A549 (cell line): ENCODE results near the gene ZNF827. TPM values are rescaled to one million over a fixed set of nuclear protein-coding genes. Genes with fewer than 3 reads are reported as not detected.

Source experiments
- ATAC-seq, 2 experiments: fragments of 200-7000 bp in 1 of 2; fragments of >200 bp in 1 of 2; cut with Nextera tagmentation in 1 of 2; cut with Tn5 transposase in 1 of 2; 3 replicates each; pipeline versions ENCODE4 v1.8.0 to v1.9.1; 2018 to 2020; ENCODE audit warnings: mild to moderate bottlenecking in 1 of 2, moderate library complexity in 1 of 2
- CTCF ChIA-PET: fragments of 300-600 bp; sonication (Branson Sonifier 250); formaldehyde crosslinking; extraction: SDS; loops from one replicate; lab custom pipeline; 2021; ENCODE audit warnings: antibody characterized with exemption, inconsistent platforms; lab: Yijun Ruan, JAX
- POLR2A ChIA-PET: fragments of 350-600 bp; formaldehyde crosslinking; extraction: SDS; loops from one replicate; lab custom pipeline; 2021; ENCODE audit warnings: antibody characterized with exemption, inconsistent platforms; lab: Yijun Ruan, JAX
- DNase-seq, 2 experiments: peaks; one replicate each; pipeline versions ENCODE4 v3.0.0 to v3.0.0-alpha.2; 2011 to 2016; ENCODE audit warnings: low read depth in 1 of 2, low spot score in 1 of 2
- FAIRE-seq: peaks from 2 replicates; lab custom pipeline; 2011; peaks lifted over from hg19 to GRCh38; lab: Jason Lieb, UNC
- H3K27ac ChIP-seq, 2 experiments: fragments of >200 bp; sonication (Bioruptor Twin); formaldehyde crosslinking; 3 replicates each; pipeline ENCODE4 v1.5.1; 2016 to 2017
- H3K4me1 ChIP-seq: fragments of >200 bp; sonication (Bioruptor Twin); formaldehyde crosslinking; 3 replicates; pipeline ENCODE4 v1.6.1; 2016
- H3K4me2 ChIP-seq: fragments of >200 bp; sonication (Bioruptor Twin); formaldehyde crosslinking; 3 replicates; pipeline ENCODE4 v1.6.1; 2016
- H3K4me3 ChIP-seq: fragments of >200 bp; sonication (Bioruptor Twin); formaldehyde crosslinking; 3 replicates; pipeline ENCODE4 v1.5.1; 2016
- H3K9me3 ChIP-seq: fragments of >200 bp; sonication (Bioruptor Twin); formaldehyde crosslinking; 3 replicates; pipeline ENCODE4 v1.6.1; 2016
- CBX8 ChIP-seq: fragments of 200-600 bp; sonication (generic); IDR thresholded peaks from 2 replicates; pipeline ENCODE4 v1.6.1; 2016
- CEBPB ChIP-seq, 2 experiments: fragments of >200 bp in 1 of 2; sonication (Bioruptor Twin) in 1 of 2; formaldehyde crosslinking in 1 of 2; IDR thresholded peaks; 2 replicates each; pipeline ENCODE4 v1.6.1; 2012 to 2016
- CHD2 ChIP-seq: fragments of 150-350 bp; IDR thresholded peaks from 2 replicates; pipeline ENCODE4 v1.6.1; 2014; ENCODE audit warnings: low read length; ENCODE audit not compliant: partially characterized antibody
- EP300 ChIP-seq, 2 experiments: fragments of >200 bp; sonication (Bioruptor Twin); formaldehyde crosslinking; IDR thresholded peaks; 2 replicates in 1 of 2; 3 replicates in 1 of 2; pipeline ENCODE4 v1.6.1; 2016 to 2017
- ESRRA ChIP-seq: fragments of 150-350 bp; IDR thresholded peaks from 2 replicates; pipeline ENCODE4 v1.6.1; 2014; ENCODE audit warnings: mild to moderate bottlenecking, low read length, borderline replicate concordance
- HOXB5 ChIP-seq: fragments of 250-450 bp; sonication (Bioruptor Pico); IDR thresholded peaks from 2 replicates; pipeline ENCODE4 v1.5.0; 2020; ENCODE audit warnings: mild to moderate bottlenecking, moderate library complexity
- JUN ChIP-seq, 2 experiments: fragments of >200 bp; sonication (Bioruptor Twin); formaldehyde crosslinking; IDR thresholded peaks; 2 replicates in 1 of 2; 3 replicates in 1 of 2; pipeline ENCODE4 v1.6.1; 2016 to 2017
- KDM5A ChIP-seq: fragments of 200-600 bp; sonication (generic); IDR thresholded peaks from 2 replicates; pipeline ENCODE4 v1.6.1; 2016; ENCODE audit warnings: antibody characterized with exemption, mild to moderate bottlenecking
- NFE2L2 ChIP-seq: fragments of 150-350 bp; conservative IDR thresholded peaks from 2 replicates; pipeline ENCODE4 v1.6.1; 2014; ENCODE audit warnings: low read length
- POLR2A ChIP-seq: IDR thresholded peaks from 2 replicates; pipeline ENCODE4 v1.6.1; 2012; ENCODE audit warnings: mild to moderate bottlenecking, low read length
- TFCP2L1 ChIP-seq: fragments of 250-450 bp; sonication (Bioruptor Pico); IDR thresholded peaks from 2 replicates; pipeline ENCODE4 v1.5.0; 2021; ENCODE audit warnings: mild to moderate bottlenecking
- ZNF302 ChIP-seq: fragments of 250-450 bp; sonication (Bioruptor Pico); IDR thresholded peaks from 2 replicates; pipeline ENCODE4 v1.9.0; 2021; ENCODE audit warnings: inconsistent platforms, mild to moderate bottlenecking, moderate library complexity
- WGBS: methylation state at CpG from one replicate; pipeline ENCODE4 v1.1.6; 2017; ENCODE audit errors: missing lambda C conversion rate; 5-methylcytosine and 5-hydroxymethylcytosine counted together
- polyA plus RNA-seq, 4 experiments: library from polyadenylated mRNA; depleted of rRNA in 3 of 4; stranded (reverse); fragments of >200 nt; fragmentation: RNase III in 1 of 4; extraction: RNeasy Plus Mini Kit Qiagen cat#74134 plus additional on column Dnase treatment in 1 of 4; gene quantifications; 2 replicates in 3 of 4; 3 replicates in 1 of 4; pipeline ENCODE4 v1.2.3, GENCODE V29; 2011 to 2017
- TF ChIP-seq, protein P1 (sequence below): IDR thresholded peaks from 2 replicates; pipeline ENCODE4 v1.6.1; 2012
- TF ChIP-seq, protein P2 (sequence below): IDR thresholded peaks from 2 replicates; pipeline ENCODE4 v1.6.1; 2012

ZNF827 gene
- polyA plus RNA-seq, 2 of the 4 experiments (the other 2 are of a cell fraction) = 3.8 to 4.2 TPM

DNA sequence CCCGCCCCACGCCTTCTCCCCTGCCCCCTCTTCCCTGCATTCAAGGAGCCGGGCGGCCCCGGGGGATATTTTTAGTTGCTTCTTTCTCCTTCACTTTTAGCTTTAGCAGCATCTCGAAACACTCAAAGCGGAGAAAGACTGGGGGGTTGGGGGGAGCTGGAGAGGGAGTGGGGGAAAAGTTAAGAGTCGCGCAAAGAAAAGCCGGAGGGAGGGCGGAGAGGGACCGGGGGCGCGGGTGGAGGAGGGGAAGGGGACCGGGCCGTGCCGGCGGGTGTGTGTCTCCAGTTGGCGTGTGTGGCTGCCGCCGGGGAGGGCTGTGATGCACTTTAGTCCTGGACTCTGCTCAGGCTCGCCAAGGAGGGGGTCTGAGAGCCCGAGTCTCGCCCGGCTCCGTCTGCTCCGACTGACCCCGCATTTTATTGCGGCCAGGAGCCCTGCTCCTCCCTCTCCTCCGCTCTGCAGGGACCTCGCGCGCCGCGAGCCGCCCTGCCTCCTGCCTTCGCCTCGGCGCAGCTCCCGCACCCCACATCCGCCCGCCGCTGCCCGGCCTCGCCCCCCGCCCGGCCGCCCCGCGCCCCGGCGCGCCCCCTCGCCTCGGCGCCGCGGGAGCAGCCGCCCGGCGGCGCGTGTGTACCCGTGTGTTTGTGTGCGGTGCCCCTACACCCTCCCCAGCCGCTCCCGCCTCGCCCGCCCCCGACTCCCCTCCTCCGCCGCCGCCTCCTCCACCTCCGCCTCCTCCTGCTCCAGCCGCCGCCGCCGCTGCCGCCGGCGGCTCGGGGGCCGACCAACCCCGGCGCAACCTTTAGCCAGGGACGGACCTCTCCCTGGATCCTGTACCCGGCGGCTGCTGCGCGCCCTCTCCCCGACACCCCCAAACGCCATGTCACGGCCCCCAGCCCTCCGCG lies 1.4 kb downstream of the ZNF827 start:
- FAIRE-seq (no peak), DNase-seq (peak in 1 of 2 experiments; percentile 57), ATAC-seq (peak; percentile 65)
- peak overlapping the region; percentile 95 for H3K4me2 ChIP-seq
- H3K9me3 ChIP-seq = no peaks in the 10 kb centered on the region
- TF ChIP-seq CEBPB (IDR thresholded peaks at IDR 0.05) (no peak), NFE2L2 (no peak), CBX8 (no peak), CHD2 (peak; percentile 38), KDM5A (no peak), POLR2A (peak; percentile 45)
- TF ChIP-seq, protein P1, sequence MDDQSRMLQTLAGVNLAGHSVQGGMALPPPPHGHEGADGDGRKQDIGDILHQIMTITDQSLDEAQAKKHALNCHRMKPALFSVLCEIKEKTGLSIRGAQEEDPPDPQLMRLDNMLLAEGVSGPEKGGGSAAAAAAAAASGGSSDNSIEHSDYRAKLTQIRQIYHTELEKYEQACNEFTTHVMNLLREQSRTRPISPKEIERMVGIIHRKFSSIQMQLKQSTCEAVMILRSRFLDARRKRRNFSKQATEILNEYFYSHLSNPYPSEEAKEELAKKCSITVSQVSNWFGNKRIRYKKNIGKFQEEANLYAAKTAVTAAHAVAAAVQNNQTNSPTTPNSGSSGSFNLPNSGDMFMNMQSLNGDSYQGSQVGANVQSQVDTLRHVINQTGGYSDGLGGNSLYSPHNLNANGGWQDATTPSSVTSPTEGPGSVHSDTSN = 0 out of 2 replicates have a peak, but pooled peaks have one; percentile 31
- CTCF ChIA-PET = no interaction called here
- H3K27ac ChIP-seq = peak overlapping the region; percentile 90 to 94
- peak overlapping the region; percentile 72 for H3K4me3 ChIP-seq
- H3K4me1 ChIP-seq = peaks cover 27% of the 10 kb centered on the region
- under 1% methylated on average over 21 of the region's 95 CpGs for WGBS
- POLR2A ChIA-PET = interaction anchor here (0.6 to 0.7 kb wide), 3 partner anchors 221 to 300 kb away, joined by 3 to 7 read pairs (median 7); no protein-coding TSS in a partner anchor

DNA sequence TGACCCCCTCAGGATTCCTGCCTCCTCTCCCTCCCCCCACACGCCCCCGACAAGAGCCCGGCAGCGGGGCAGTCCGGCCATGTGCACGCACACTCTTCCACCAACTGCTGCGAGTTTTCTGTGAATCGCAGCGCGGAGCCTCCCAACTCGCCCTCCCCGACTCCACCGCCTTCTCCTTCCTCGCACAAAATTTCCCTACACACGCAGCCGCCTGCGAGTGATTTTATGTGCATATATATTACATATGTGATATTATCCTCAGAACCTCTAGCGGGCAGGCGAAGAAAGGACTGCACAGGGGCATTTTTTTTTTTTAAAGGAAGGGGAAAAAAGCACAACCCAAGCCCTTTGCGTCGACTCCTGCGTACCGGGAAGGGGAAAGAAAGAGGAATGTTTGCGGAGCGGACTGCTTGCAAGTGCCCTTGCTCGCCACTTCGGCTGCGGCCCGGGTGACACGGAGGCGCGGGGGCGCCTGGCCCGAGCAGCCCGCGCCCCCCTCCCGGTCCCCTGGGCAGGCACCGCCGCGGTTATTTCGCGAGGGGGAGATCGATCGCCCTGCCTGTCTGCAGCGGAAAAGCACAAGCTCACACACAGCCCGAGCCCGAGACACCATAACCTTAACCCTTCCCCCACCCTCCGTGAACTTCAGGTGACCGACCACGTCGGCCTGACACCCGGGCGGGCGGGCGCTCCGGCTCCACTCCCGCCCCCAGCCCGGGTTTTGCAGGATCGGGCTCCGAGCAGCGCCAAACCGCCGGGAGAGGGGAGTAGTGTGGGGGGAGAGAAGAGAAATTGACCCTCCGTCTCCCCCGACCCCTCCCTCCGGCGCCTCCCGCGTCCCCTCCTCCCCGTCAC lies 2.3 kb downstream of the ZNF827 start:
- H3K27ac ChIP-seq = peak overlapping the region; percentile 90 to 94
- H3K9me3 ChIP-seq = no peaks in the 10 kb centered on the region
- peak; percentile 23; the same call in 1 of the 2 replicates for TF ChIP-seq POLR2A
- TF ChIP-seq TFCP2L1 (CRISPR knock-in tag) = no peak
- TF ChIP-seq JUN (IDR thresholded peaks at IDR 0.05) = peak; percentile 14 to 59; a peak in 2 of 5 replicates
- TF ChIP-seq EP300 (IDR thresholded peaks at IDR 0.05) = 0 out of 5 replicates have a peak, but pooled peaks of 1 of the 2 experiments have one; percentile 9
- TF ChIP-seq, protein P2, sequence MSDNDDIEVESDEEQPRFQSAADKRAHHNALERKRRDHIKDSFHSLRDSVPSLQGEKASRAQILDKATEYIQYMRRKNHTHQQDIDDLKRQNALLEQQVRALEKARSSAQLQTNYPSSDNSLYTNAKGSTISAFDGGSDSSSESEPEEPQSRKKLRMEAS = peak; percentile 77
- TF ChIP-seq ZNF302 (CRISPR knock-in tag) = no peak
- POLR2A ChIA-PET = interaction anchor here (0.6 to 0.7 kb wide), 4 partner anchors 220 to 301 kb away, joined by 3 to 7 read pairs (median 5); no protein-coding TSS in a partner anchor
- WGBS = under 1% methylated on average over 28 of the region's 70 CpGs
- H3K4me1 ChIP-seq = peaks cover 27% of the 10 kb centered on the region
- FAIRE-seq (no peak), DNase-seq (peak in 1 of 2 experiments; percentile 72), ATAC-seq (peak; percentile 69 to 76)
- CTCF ChIA-PET = no interaction called here
- peak overlapping the region; percentile 95 for H3K4me2 ChIP-seq
- peak overlapping the region; percentile 72 for H3K4me3 ChIP-seq

DNA sequence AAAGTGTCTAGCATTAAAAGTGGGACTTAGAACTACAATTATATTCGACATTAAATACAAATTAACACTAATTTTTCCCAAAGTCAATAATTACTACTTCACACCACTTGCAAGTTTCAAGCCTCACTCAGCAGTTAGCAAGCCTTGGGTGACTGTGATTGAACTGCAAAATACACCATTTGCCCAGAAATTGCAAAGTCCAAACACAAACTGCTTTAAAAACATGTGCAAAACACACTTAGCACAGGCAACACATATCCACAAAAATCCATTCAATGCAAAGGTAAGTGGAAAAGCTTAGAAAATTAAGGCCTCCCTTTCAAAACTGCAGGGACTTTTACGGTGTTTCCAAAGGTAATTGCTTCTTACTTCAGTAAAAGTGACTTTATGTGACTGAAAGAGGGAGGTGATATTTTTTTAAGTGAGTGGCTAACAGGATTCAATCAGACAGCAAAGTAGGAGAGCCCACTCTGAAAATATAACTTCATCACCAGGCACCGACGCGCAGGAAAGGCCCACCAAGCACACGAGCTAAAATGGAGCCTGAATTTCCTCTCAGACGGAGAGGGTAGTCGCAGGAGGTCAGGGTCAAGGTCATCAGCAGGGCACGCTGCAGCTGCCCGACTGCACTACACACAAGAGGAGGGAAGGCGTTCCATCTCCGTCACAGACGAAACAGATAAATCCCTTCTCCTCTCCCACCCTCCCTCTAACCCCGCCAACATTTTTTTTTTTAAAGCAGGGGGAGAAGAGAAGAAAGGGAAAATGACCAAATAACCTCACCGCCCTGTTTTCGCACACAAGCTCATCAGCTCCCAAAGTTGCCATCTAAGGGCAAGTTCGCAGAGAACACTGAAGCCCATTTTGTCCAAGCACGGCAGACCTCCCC lies 3.1 kb downstream of the ZNF827 start:
- no peaks in the 10 kb centered on the region for H3K9me3 ChIP-seq
- peak overlapping the region; percentile 72 for H3K4me3 ChIP-seq
- CTCF ChIA-PET = no interaction called here
- WGBS = 13% methylated on average over 18 of the region's 18 CpGs
- peak overlapping the region; percentile 90 to 94 for H3K27ac ChIP-seq
- ATAC-seq (peak in 1 of 2 experiments; percentile 5; a peak in 3 of 6 replicates), FAIRE-seq (no peak), DNase-seq (peak in 1 of 2 experiments; percentile 32)
- POLR2A ChIA-PET = interaction anchor here (0.7 kb wide), 1 partner anchor 299 kb away, joined by 3 read pairs; no protein-coding TSS in a partner anchor
- H3K4me1 ChIP-seq = peaks cover 27% of the 10 kb centered on the region
- H3K4me2 ChIP-seq = peak overlapping the region; percentile 95
- TF ChIP-seq HOXB5 (CRISPR knock-in tag) (no peak), ESRRA (peak; percentile 87)
